ENCODE measurements around the gene KCNQ1OT1.

Gene KCNQ1OT1

DNA sequence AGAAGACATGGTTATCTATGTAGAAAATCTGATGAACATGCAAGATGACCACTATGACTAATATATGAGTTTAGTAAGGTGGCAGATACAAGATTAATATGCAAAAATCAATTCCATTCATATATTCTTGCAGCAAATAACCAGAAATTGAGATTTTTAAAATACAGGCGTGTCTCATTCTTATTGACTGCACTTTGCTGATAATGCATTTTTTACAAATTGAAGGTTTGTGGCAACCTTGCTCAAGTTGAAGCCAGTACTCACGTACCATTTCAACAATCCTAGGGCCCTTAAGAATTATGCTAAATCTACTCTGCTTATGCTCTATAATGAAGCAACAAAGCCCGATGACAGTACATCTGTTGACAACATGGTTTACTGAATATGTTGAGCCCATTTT is 104.6 kb downstream of the KCNQ1OT1 start:
- TF ChIP-seq, protein P1, sequence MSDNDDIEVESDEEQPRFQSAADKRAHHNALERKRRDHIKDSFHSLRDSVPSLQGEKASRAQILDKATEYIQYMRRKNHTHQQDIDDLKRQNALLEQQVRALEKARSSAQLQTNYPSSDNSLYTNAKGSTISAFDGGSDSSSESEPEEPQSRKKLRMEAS (IDR thresholded peaks at IDR 0.05; ENCODE audit: low read depth, low read length) = no peak
- TF ChIP-seq POLR2A (IDR thresholded peaks at IDR 0.05; ENCODE audit: extremely low read depth, insufficient read length) (no peak), MYC (IDR thresholded peaks at IDR 0.05; ENCODE audit: low read depth, low read length) (no peak)
- TF ChIP-seq, protein P2, sequence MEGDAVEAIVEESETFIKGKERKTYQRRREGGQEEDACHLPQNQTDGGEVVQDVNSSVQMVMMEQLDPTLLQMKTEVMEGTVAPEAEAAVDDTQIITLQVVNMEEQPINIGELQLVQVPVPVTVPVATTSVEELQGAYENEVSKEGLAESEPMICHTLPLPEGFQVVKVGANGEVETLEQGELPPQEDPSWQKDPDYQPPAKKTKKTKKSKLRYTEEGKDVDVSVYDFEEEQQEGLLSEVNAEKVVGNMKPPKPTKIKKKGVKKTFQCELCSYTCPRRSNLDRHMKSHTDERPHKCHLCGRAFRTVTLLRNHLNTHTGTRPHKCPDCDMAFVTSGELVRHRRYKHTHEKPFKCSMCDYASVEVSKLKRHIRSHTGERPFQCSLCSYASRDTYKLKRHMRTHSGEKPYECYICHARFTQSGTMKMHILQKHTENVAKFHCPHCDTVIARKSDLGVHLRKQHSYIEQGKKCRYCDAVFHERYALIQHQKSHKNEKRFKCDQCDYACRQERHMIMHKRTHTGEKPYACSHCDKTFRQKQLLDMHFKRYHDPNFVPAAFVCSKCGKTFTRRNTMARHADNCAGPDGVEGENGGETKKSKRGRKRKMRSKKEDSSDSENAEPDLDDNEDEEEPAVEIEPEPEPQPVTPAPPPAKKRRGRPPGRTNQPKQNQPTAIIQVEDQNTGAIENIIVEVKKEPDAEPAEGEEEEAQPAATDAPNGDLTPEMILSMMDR (IDR thresholded peaks at IDR 0.05; ENCODE audit: low read depth, low read length) = no peak
- H3K4me3 ChIP-seq (ENCODE audit: low read depth, low read length) = no peak overlapping the region
- no peak for DNase-seq (ENCODE audit: low read depth)

DNA sequence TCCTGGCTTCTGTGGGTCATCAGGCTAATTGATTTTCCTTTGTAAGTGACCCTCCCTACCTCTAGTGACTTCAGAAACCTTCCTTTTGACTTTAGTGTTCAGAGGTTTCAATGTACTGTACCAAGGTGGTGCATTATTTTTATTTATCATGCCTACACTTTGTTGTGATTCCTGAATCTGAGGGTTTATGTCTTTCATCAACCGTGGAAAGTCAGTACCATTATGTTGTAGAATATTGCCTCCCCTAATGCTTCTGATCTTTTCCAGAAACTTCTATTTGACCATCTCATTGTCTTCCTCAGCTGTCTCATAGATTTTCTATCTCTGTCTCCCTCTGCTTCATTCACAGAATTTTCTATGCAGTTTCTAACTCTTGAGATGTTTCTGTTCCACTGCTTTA is 105.5 kb downstream of the KCNQ1OT1 start:
- no peak overlapping the region for H3K4me3 ChIP-seq (ENCODE audit: low read depth, low read length)
- DNase-seq (ENCODE audit: low read depth) = no peak
- TF ChIP-seq, protein P2 (IDR thresholded peaks at IDR 0.05; ENCODE audit: low read depth, low read length) = no peak
- no peak for TF ChIP-seq POLR2A (IDR thresholded peaks at IDR 0.05; ENCODE audit: extremely low read depth, insufficient read length)
- TF ChIP-seq, protein P1 (IDR thresholded peaks at IDR 0.05; ENCODE audit: low read depth, low read length) = no peak
- TF ChIP-seq MYC (IDR thresholded peaks at IDR 0.05; ENCODE audit: low read depth, low read length) = no peak

DNA sequence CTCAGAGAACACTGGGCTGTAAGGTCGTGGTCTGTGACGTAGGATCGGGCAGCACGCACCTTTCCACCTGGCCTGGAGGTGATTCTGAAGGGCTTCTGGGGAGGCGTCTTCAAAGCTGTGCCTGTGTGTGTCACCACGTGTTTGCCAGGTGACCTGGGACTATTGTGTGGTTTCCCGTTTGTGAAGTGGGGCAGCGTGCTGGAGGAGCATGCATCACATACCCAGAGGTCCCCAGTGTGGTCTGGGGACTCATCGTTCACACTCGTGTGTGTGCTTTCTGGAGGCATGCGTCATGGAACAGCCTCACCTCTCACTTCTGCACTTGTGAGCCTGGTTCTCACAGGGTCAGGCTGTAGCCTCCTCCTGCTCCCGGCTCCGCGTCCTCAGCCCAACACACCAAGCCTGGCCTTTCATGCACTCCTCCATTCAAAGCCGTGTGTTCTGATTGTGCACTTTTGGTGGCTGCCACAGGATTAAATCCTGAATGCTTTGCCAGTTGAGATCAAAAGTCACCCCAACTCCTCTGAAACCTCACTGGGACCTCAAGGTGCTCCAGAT is 106.3 kb downstream of the KCNQ1OT1 start:
- H3K4me3 ChIP-seq (ENCODE audit: low read depth, low read length) = no peak overlapping the region
- DNase-seq (ENCODE audit: low read depth) = no peak
- TF ChIP-seq POLR2A (IDR thresholded peaks at IDR 0.05; ENCODE audit: extremely low read depth, insufficient read length) = no peak
- TF ChIP-seq, protein P2 (IDR thresholded peaks at IDR 0.05; ENCODE audit: low read depth, low read length) = no peak
- TF ChIP-seq, protein P1 (IDR thresholded peaks at IDR 0.05; ENCODE audit: low read depth, low read length) = no peak
- no peak for TF ChIP-seq MYC (IDR thresholded peaks at IDR 0.05; ENCODE audit: low read depth, low read length)

DNA sequence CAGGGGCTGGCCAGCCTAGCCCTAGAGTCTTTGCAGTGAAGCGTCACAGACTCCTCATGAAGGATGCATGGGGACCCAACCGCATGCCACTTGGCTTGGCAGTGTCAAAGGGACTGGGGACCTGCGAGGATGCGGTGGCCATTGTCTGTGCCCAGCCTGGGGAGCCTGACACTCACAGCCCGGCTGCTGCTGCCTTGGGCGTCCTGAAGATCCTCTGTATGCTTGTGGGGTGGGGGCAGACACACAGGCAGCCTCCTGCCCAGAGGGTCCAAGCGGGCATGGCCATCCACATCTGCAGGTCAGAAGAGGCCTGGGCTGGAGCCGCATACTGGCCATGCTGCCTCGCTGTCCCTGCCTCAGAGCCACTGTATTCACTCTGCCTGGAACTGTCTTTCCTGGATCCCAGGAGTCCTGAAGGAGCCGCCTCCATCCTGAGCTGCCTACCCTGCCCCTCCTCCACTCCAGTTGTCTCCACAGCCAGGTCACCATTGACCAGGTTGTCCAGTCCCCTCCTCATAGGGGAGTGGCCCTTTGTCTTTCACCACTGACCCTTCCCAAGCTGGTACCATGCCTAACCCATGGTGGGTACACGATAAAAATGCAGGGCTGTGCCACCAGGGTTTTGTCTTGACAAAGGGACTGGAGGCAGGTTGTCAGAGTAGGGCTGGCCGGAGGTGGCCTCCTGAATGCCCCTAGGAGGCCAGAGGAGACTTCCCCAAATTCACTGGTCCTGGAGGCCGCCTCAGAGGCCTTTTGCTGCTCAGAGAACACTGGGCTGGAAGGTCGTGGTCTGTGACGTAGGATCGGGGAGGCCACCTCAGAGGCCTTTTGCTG is 107.0 kb downstream of the KCNQ1OT1 start:
- DNase-seq (ENCODE audit: low read depth) = no peak
- H3K4me3 ChIP-seq (ENCODE audit: low read depth, low read length) = no peak overlapping the region
- TF ChIP-seq MYC (IDR thresholded peaks at IDR 0.05; ENCODE audit: low read depth, low read length) (no peak), POLR2A (IDR thresholded peaks at IDR 0.05; ENCODE audit: extremely low read depth, insufficient read length) (no peak)
- TF ChIP-seq, protein P1 (IDR thresholded peaks at IDR 0.05; ENCODE audit: low read depth, low read length) = no peak
- TF ChIP-seq, protein P2 (IDR thresholded peaks at IDR 0.05; ENCODE audit: low read depth, low read length) = no peak

DNA sequence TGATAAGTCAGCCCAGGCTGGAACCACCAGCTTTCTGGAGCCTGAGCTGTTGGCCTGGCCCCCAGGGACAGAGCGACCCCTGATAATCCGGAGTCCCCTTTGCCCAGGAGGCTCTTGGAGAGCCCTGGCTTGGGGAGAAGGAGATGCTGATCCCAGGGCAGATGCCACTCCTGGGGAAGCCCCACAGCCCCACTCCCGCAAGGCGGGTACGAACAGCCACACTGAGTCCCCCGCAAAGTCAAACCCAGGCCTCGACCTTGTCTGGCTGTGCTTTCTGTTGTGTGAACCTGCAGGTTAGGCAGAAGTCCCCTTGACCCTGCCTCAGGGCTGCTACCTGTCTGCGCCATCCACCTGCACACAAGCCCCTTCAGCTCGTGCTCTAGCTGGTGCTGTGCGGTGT is 108.0 kb downstream of the KCNQ1OT1 start:
- TF ChIP-seq, protein P2 (IDR thresholded peaks at IDR 0.05; ENCODE audit: low read depth, low read length) = no peak
- TF ChIP-seq, protein P1 (IDR thresholded peaks at IDR 0.05; ENCODE audit: low read depth, low read length) = no peak
- no peak for TF ChIP-seq MYC (IDR thresholded peaks at IDR 0.05; ENCODE audit: low read depth, low read length)
- no peak for TF ChIP-seq POLR2A (IDR thresholded peaks at IDR 0.05; ENCODE audit: extremely low read depth, insufficient read length)
- no peak overlapping the region for H3K4me3 ChIP-seq (ENCODE audit: low read depth, low read length)
- no peak for DNase-seq (ENCODE audit: low read depth)
